KOPT-K1 (cell line): ENCODE results near the gene CEP68.
A peak's percentile ranks its signal among the peaks of the same experiment; 100 is the strongest.
"Not testable (repeated sequence)": the region's sequence is repeated elsewhere in the genome, so short reads cannot be mapped to it uniquely, and the experiment has no call there.

Experiments
- H3K27ac ChIP-seq: fragments of 200-600 bp; sonication (generic); 2 replicates; pipeline ENCODE4 v1.5.1; 2016; ENCODE audit warnings: antibody characterized with exemption, mild to moderate bottlenecking, low read depth, low read length; ENCODE audit not compliant: poor library complexity, severe bottlenecking
- H3K36me3 ChIP-seq: fragments of 200-600 bp; sonication (generic); 2 replicates; pipeline ENCODE4 v1.5.1; 2017; ENCODE audit warnings: antibody characterized with exemption, mild to moderate bottlenecking, low read length, moderate library complexity; ENCODE audit not compliant: insufficient read depth
- H3K9me3 ChIP-seq: fragments of 200-600 bp; sonication (generic); 2 replicates; pipeline ENCODE4 v1.5.1; 2017; ENCODE audit warnings: antibody characterized with exemption, low read length, mild to moderate bottlenecking; ENCODE audit not compliant: insufficient read depth, poor library complexity, severe bottlenecking

Gene CEP68

DNA sequence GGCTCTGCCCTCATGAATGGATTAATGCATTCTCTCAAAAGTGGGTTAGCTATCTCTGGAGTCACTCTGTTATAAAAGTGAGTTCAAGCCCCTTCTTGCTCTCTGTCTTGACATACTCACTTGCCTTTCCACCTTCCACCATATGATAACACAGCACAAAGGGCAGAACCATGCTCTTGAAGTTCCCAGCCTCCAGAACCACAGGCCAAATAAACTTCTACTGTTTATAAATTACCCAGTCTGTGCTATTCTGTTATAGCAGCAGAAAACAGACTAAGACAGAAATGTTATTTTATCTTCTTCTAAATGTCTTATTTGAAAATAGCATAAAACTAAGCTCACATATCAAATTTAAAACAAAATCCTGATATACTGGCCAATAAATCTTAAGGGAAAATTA is 58.7 kb downstream of the CEP68 start:
- no peaks in the 10 kb centered on the region for H3K9me3 ChIP-seq
- peaks cover 6% of the 10 kb centered on the region; the same call in 1 of the 2 replicates for H3K36me3 ChIP-seq
- no peak overlapping the region for H3K27ac ChIP-seq

DNA sequence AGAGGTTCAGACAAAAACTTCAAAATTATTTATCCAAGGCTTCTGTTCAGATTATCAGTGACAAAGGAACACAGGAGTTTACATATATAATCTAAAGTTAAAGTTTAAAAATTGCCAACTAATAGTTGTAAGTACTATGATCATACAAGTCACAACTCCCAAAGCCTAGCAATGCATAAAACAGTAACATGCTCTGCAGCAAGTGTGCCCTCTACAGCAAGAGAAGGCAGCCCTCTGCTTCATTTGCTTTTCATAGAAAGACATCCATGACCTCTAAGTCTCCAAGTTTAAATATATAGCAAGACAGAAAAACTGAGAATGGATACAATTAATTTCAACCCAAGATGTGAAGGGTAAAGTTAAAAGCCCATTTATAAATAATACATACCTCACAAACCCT is 60.4 kb downstream of the CEP68 start:
- peaks cover 7% of the 10 kb centered on the region; the same call in 1 of the 2 replicates for H3K36me3 ChIP-seq
- no peak overlapping the region for H3K27ac ChIP-seq
- no peaks in the 10 kb centered on the region for H3K9me3 ChIP-seq

DNA sequence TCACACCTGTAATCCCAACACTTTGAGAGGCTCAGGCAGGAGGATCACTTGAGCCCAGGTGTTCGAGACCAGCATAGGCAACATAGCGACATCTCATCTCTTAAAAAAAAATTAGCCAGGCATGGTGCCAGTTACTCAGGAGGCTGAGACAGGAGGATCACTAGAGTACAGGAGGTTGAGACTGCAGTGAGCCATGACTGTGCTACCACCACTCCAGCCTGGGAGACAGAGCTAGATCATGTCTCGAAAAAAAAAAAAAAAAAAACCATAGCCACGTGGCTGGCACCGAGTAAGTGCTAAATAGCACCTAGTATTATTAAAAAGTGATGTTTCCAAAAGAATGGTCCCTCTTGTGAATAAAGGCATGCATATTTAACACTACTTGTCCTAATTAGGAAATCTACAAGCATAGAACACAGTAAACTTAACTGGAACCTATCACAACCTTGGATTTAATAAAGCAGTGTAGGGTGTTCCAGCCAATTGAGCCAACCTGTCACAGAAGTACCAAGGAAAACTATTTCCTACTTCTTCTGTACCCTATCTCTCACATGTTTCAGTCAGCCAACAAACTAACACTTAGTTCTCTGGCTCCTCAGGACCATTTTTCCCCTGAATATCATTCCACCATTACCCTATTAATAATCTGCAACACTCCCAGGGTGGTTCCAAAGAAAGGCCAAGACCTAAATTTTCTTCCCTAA is 64.9 kb downstream of the CEP68 start:
- H3K36me3 ChIP-seq: peaks cover 7% of the 10 kb centered on the region; the same call in 1 of the 2 replicates

DNA sequence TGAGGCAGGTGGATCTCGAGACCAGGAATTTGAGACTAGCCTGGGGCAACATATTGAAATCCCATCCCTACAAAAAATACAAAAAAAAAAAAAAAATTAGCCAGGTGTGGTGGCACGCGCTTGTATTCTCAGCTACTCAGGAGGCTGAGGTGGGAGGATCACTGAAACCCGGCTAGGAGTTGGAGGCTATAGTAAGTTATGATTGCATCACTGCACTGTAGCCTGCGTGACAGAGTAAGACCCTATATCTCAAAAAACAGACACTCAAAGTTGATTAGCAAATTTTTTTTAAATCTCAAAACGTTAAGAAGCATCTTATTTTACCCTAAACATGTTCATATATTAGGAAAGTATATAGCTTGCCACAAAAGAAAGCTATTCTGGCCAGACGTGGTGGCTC is 66.1 kb downstream of the CEP68 start:
- Histone ChIP-seq H3K36me3 (peaks cover 7% of the 10 kb centered on the region; the same call in 1 of the 2 replicates), H3K27ac (no peak overlapping the region), H3K9me3 (no peaks in the 10 kb centered on the region)

More for the DNA sequence above, 64.9 kb downstream of the CEP68 start:
- Histone ChIP-seq H3K27ac (no peak overlapping the region), H3K9me3 (no peaks in the 10 kb centered on the region)

DNA sequence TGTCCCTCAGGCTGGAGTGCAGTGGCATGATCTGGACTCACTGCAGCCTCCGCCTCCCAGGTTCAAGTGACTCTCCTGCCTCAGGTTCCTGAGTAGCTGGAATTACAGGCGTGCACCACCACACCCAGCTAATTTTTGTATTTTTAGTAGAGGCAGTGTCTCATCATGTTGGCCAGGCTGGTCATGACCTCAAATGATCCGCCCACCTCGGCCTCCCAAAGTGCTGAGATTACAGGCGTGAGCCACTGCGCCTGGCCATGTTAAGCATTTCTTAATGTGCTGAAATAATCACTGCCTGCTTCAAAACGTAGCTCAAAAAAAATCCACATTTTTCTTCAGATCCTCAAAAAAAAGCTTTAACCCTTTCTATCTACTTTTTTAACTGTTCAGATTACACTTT is 69.2 kb downstream of the CEP68 start:
- not testable (repeated sequence) for H3K9me3 ChIP-seq, H3K27ac ChIP-seq, H3K36me3 ChIP-seq

DNA sequence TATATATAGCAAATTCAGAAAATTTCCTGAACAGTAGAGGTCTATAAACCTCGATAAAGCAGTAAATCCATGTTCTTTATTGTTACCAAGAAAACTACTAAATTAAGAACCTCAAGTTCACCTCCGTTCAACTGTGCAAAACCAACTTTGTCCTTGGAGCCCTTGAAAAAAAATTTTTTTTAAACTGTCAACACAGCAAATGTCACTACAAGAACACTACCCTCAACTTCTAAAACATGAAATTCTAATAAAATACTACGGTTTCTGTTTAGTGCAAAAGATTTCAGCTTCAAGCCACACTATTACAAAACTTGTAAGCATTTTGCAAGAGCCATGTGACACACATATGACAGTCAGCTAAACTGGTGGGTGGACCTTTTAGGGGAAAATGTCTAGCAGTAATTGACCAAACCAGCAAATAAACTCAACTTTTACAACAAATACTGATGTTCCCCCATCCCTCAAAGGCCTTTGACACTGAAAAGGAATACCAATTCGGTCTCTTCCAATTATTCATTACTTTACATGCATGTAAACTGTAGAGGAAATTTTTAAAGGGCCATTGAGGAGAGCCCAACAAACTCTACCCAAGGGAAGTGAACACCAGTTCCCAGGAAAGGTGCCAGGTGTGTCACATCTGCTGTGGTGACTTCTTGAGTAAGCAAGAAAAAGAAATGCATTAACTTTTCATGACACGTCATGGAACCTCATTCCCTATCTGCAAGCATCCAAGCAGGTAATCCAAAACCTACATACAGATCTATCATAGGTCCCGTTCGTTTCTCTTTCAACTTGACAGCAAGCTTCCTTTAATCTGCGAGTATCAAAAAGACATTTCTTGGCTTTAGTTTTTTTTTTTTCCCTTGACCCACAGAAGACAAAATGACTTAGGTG is 72.3 kb downstream of the CEP68 start:
- Histone ChIP-seq H3K36me3 (no peaks in the 10 kb centered on the region), H3K9me3 (no peaks in the 10 kb centered on the region), H3K27ac (peak overlapping the region; percentile 79)

DNA sequence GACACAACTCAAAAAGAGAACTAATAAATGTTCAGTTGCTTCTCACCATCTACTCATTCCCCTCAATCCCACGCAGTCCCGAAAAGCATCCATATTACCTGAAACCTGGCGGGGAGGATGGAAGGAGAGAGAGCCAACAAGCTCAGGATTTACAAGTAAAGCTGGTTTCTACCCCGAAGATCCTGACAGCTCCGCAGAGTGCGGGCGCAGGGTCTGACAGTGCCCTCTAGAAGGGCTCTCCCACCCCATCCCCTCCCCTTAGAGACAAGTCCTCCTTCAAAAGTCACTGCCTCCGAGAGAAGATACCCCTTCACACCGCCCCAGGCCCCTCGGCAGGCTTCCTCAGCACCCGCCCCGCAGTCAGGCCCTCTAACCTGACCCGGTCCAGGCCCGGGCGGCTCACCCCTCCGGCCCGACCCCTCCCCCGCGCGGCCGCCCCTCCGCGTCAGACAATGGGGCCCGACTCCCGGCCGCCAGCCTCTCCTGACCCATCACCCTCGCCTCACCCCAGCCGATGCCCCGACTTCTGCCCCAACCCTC is 73.1 kb downstream of the CEP68 start:
- peak overlapping the region; percentile 79 for H3K27ac ChIP-seq
- H3K9me3 ChIP-seq: no peaks in the 10 kb centered on the region

DNA sequence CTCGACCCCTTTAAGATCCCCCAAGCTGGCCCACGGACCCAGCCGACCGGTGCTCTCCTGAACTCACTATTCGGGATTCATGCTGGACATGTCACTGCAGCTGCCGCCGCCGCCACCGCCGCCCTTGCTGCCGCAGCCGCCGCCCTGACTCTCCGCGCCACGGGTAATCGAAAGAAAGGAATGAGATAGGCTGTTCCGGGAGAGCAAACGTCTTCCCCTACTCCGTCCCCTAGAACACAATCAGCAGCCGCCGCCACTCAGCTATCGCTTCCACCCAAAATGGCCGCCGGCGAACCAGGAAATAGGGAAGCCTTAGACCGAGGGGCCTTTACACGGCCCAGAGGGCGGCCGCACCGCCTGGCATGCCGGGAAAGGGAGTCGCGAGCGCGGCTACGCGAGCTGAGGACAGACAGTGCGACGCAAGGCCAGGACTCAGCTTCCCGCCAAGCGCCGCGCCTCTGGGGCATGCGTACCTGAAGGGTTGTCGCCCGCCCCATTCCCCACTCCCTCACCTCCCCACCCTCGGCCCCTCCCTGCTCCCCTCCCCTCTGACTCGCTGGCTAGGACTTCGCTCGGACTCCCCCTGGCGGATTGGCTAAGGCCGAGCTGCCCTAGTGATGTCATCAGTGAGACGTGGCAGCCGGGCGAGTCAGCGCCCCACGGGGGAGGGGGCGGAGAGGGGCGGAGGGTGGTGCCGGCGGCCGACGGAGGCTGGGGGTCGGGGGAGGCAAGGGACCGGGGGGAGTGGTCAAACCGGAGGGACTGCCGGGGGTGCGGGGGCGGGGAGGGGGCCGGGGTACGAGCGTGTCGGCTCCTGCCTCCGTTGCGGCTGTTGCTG is 73.8 kb downstream of the CEP68 start, which contains the start of gene RAB1A:
TSS of gene RAB1A (minus strand) at position 281 of the 838 bp plus-strand sequence. CDS start at position 90, 191 bp downstream.
- no peaks in the 10 kb centered on the region for H3K36me3 ChIP-seq
- H3K9me3 ChIP-seq: no peaks in the 10 kb centered on the region
- H3K27ac ChIP-seq: peak within 1 kb of the TSS; percentile 79

More for the DNA sequence above, 73.1 kb downstream of the CEP68 start:
- H3K36me3 ChIP-seq: no peaks in the 10 kb centered on the region

DNA sequence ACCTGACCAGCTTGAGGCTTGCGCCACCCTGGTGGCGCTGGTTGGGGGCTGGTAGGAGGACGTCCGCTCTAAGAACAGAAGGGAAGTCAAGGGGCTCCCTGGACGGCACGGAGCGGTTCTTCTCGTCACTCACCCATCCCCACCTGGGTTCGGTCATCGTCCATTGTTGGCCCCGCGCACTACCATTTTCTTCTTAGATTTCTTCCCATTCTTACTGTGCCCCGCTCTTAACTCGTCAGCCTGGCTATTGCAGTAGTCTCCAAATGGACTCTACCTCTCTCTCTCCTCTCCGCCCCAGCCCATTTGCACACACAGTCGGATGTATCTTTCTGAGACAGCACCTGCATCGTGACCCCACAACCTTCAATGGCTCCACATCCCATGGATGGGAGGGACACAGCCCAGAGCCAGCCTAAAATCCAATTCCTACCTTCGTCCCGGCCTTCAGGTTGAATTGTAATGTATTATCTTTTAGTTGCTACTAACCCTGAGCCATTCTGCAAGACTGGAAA is 74.5 kb downstream of the CEP68 start:
- H3K9me3 ChIP-seq: no peaks in the 10 kb centered on the region
- H3K36me3 ChIP-seq: no peaks in the 10 kb centered on the region
- peak overlapping the region; percentile 79 for H3K27ac ChIP-seq

DNA sequence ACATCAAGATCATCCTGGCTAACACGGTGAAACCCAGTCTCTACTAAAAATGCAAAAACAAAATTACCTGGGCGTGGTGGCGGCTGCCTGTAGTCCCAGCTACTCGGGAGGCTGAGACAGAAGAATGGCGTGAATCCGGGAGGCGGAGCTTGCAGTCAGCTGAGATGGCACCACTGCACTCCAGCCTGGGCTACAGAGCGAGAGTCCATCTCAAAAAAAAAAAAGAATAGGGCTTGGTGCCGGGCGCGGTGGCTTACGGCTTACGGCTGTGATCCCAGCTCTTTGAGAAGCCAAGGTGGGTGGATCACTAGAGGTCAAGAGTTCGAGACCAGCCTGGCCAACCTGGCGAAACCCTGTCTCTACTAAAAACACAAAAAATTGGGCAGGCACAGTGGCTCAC is 76.7 kb downstream of the CEP68 start:
- H3K36me3 ChIP-seq, H3K27ac ChIP-seq, H3K9me3 ChIP-seq: not testable (repeated sequence)

DNA sequence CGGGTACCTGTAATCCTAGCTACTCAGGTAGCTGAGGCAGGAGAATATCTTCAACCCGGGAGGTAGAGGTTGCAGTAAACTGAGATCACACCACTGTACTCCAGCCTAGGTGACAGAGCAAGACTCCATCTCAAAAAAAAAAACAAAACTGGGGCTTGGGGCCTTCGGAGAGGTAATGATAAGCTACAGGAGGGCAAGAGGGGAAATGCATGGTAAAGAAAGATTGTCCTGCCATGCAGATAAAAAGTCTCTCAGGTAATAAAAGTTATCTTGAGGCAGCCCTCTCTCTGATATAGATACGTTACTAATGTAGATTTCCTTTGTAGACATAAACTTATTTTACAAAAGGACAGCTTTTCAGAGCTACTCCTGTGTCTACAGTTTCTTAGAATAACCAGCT is 77.4 kb downstream of the CEP68 start:
- no peaks in the 10 kb centered on the region for H3K36me3 ChIP-seq
- no peaks in the 10 kb centered on the region for H3K9me3 ChIP-seq
- no peak overlapping the region for H3K27ac ChIP-seq

DNA sequence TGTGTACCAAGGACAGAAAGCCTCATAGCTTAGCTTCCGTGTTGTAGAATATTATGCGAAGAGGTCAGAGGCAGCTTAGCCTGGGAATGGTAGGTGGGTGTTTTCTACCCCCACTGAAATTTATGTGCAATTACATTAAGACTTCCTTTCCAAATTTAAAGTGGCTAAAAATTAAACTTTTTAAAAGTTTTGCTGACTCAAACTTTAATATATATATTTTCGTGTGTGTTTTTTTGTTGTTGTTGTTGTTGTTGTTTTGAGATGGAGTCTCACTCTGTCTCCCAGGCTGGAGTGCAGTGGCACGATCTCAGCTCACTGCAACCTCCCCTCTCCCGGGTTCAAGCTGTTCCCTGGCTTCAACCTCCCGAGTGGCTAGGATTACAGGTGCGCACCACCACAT is 77.9 kb downstream of the CEP68 start:
- H3K36me3 ChIP-seq: no peaks in the 10 kb centered on the region
- no peak overlapping the region for H3K27ac ChIP-seq

DNA sequence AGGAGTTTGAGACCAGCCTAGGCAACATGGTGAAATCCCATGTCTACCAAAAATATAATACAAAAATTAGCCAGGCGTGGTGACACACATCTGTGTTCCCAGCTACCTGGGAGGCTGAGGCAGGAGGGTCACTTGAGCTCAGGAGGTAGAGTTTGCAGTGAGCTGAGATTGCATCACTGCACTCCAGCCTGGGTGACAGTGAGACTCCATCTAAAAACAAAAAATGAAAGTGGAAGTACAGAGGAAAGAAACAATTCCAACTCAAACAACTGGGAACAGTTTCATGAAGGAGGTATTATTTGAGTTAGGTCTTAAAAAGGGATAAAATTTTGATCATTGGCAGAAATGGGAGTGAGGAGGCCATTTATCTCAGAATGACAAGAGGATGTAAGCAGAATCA is 80.0 kb downstream of the CEP68 start:
- no peak overlapping the region for H3K27ac ChIP-seq
- no peaks in the 10 kb centered on the region for H3K9me3 ChIP-seq
- no peaks in the 10 kb centered on the region for H3K36me3 ChIP-seq

More for the DNA sequence above, 77.9 kb downstream of the CEP68 start:
- H3K9me3 ChIP-seq: no peaks in the 10 kb centered on the region
